Left colon (tissue), 2 donors: ENCODE measurements around the gene GUCY2F. TPM values are rescaled to one million over a fixed set of nuclear protein-coding genes. Genes with fewer than 3 reads are reported as not detected.

Experiments used
- ATAC-seq: fragments of 200-7000 bp; cut with Tn5 transposase; one replicate; pipeline ENCODE4 v1.9.1; 2020; ENCODE audit warnings: mild to moderate bottlenecking, moderate library complexity
- DNase-seq, 2 donors: peaks; one replicate each; pipeline ENCODE4 v3.0.0-alpha.2; 2020
- intact Hi-C, 2 donors: fragments of 100-400 bp; cut with DNase I in 1 of 2; cut with micrococcal nuclease in 1 of 2; formaldehyde crosslinking; loops; one replicate each; pipeline versions ENCODE4 v1.11.2 to v1.14.0; 2022; cut with DNase I, micrococcal nuclease
- total RNA-seq, 2 donors: library from RNA; stranded (reverse); fragmentation: NEBNext Ultra II Directional; extraction: Animal tissue kit (Norgen Biotek cat#: 25700); gene quantifications; one replicate each; pipeline ENCODE4 v1.2.1, GENCODE V29; 2021
- donor health status: DM: no; HTN: no; CAD: no.
- donor health status: DM: yes; HTN: yes; CAD: no.

The GUCY2F gene
- total RNA-seq, 2 donors from 2014 or later: not detected

- no peak for DNase-seq
- ATAC-seq: no peak
- intact Hi-C loops: no loop called here
These were observed 131.8 kb downstream of the GUCY2F start for GRCh38 chrX:109350051-109350450.

DNA sequence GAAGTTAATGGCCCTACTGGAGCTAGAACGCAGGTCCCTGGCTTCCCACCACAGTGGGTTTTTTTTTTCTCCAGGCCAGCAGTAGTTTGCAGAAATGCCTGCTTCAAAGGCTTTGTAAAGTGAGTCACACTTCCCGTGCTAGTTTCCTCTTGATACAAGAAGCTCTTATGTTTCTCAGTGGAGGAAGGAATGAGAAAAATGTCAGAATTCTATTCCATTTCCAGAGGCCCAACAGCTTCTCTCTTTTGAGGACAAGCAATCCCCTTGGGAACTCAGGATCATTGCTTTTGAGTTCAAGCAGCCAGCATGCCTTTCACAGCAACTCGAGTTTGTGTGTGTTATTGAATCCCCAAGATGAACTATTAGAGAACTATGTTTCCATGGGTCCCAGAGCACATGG, 134.3 kb downstream of the GUCY2F start:
- intact Hi-C loops: no loop called here
- ATAC-seq (no peak), DNase-seq (no peak)

DNA sequence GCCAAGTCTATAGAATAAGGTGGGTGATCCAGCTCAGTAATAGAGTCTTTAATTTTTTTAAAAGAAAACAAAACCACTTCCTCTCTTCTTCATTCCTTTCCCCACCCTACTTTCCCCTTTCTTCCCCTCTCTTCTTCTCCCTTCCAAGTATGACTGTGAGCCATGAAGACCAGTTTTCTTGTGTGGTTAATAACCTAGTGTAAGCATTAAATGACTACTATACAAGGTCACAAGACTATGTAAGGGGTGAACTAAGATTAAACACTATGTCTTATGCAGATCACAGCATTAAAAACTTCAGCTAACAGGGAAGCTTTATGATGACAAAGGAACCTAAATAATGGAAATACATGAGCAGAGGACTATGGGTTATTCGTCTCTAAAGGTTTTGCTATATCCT, 135.4 kb downstream of the GUCY2F start:
- DNase-seq (no peak), ATAC-seq (no peak)
- intact Hi-C loops: no loop called here

- no peak for DNase-seq
- no peak for ATAC-seq
- intact Hi-C loops: no loop called here
These were observed 136.0 kb downstream of the GUCY2F start for GRCh38 chrX:109345856-109346255.

- ATAC-seq (no peak), DNase-seq (no peak)
- intact Hi-C loops: no loop called here
These were observed 137.2 kb downstream of the GUCY2F start for GRCh38 chrX:109344678-109345077.

GRCh38 chrX:109344101-109344500, 137.8 kb downstream of the GUCY2F start:
- intact Hi-C loops: no loop called here
- DNase-seq: no peak
- no peak for ATAC-seq

DNA sequence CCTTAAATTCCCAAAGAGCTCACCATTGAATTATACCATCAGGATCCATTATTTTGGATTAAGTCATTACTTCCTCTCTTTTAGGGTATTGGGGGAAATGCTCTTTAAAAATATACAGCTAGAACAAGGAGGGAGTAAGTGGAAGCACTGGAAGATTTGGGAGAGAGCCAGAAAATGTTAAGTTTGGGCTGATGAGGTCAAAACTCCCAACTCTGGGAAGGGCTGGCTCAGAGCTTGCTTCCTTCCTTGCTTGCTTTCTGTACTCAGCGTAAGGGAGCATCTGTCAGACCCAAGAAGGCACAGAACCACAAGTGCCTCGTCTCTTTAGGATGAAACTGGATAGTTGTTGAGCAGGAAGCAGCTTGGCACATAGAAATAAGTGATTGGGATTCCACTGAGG, 138.2 kb downstream of the GUCY2F start:
- DNase-seq (no peak), ATAC-seq (no peak)
- intact Hi-C loops: no loop called here

DNA sequence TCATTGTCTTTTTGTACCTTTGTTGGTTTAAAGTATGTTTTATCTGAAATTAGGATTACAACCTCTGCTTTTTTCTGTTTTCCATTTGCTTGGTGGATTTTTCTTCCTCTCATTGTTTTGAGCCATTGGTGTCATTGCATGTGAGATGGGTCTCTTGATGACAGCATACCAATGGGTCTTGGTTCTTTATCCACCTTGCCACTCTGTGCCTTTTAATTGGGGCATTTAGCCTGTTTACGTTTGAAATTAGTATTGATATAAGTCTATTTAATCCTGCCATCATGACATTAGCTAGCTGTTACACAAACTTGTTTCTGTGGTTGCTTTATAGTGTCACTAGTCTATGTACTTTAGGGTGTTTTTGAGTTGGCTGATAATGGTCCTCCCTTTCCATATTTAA, 145.7 kb downstream of the GUCY2F start:
- ATAC-seq: no peak
- intact Hi-C loops: no loop called here
- no peak for DNase-seq

- intact Hi-C loops: no loop called here
- DNase-seq (no peak), ATAC-seq (no peak)
These were observed 154.6 kb downstream of the GUCY2F start for GRCh38 chrX:109327251-109327650.

Other genes starting within 250 kb of the GUCY2F start
- 10 to 100 TPM in 1 of 2 donors, 1 to 10 TPM in 1; 8.7 to 10.2 TPM for gene NXT2, start 54.8 kb upstream of the GUCY2F start, total RNA-seq
- gene KCNE5, start 143.1 kb upstream of the GUCY2F start, total RNA-seq: not detected